Esophagus squamous epithelium (tissue), 5 donors: ENCODE results near the gene ARHGAP32. TPM values are rescaled to one million over a fixed set of nuclear protein-coding genes. Genes with fewer than 3 reads are reported as not detected.

Source experiments
- DNase-seq: peaks from one replicate; lab custom pipeline; 2025; lab: John Stamatoyannopoulos, UW
- H3K27ac ChIP-seq, 4 donors: fragments of 200-600 bp; sonication (generic); one replicate each; pipeline ENCODE4 v1.5.1; 2016 to 2019; ENCODE audit warnings: mild to moderate bottlenecking in 1 of 4
- H3K27me3 ChIP-seq, 4 donors: fragments of 200-600 bp; sonication (generic); 1 replicate in 3 of 4; 2 replicates in 1 of 4; pipeline versions ENCODE4 v1.5.1 to v1.6.0; 2017 to 2021; ENCODE audit warnings: antibody characterized with exemption in 1 of 4
- H3K36me3 ChIP-seq, 3 donors: fragments of 200-600 bp; sonication (generic); one replicate each; pipeline ENCODE4 v1.5.1; 2016 to 2019
- H3K4me1 ChIP-seq, 3 donors: fragments of 200-600 bp; sonication (generic); one replicate each; pipeline ENCODE4 v1.5.1; 2017 to 2019
- H3K4me3 ChIP-seq, 4 donors: fragments of 200-600 bp; sonication (generic); 1 replicate in 3 of 4; 2 replicates in 1 of 4; pipeline ENCODE4 v1.5.1; 2016 to 2019; ENCODE audit warnings: mild to moderate bottlenecking in 2 of 4, moderate library complexity in 1 of 4
- H3K9me3 ChIP-seq, 3 donors: fragments of 200-600 bp; sonication (generic); one replicate each; pipeline ENCODE4 v1.5.1; 2016 to 2019
- CTCF ChIP-seq, 6 experiments: fragments of 450-650 bp in 4 of 6; fragments of 200-600 bp in 2 of 6; sonication (generic) in 2 of 6; IDR thresholded peaks; one replicate each; pipeline ENCODE4 v1.5.1; 2016 to 2019; ENCODE audit warnings: antibody characterized with exemption in 6 of 6, mild to moderate bottlenecking in 4 of 6, moderate library complexity in 4 of 6
- POLR2A ChIP-seq, 4 donors: fragments of 450-650 bp; IDR thresholded peaks; one replicate each; pipeline ENCODE4 v1.6.1; 2017; ENCODE audit warnings: antibody characterized with exemption in 4 of 4, mild to moderate bottlenecking in 4 of 4, moderate library complexity in 3 of 4
- WGBS, 2 donors: methylation state at CpG; one replicate each; pipeline ENCODE4 v1.1.5; 2018; 5-methylcytosine and 5-hydroxymethylcytosine counted together
- intact Hi-C: fragments of 100-400 bp; cut with DNase I; formaldehyde crosslinking; loops from one replicate; pipeline ENCODE4 v1.15.0; 2022
- total RNA-seq, 4 donors: library from RNA; depleted of rRNA; stranded (reverse); fragments of >200 nt; gene quantifications; one replicate each; pipeline ENCODE4 v1.1.0, GENCODE V29; 2016
- donor health status: DM: yes; HTN: yes; CAD: no.

The ARHGAP32 gene
- total RNA-seq, 4 donors from 2014 or later: 33.5 to 73.6 (median 61.0) TPM

GRCh38 chr11:129021295-129021694, 170.8 kb downstream of the ARHGAP32 start:
- intact Hi-C loops: no loop called here
- peak overlapping the region; percentile 26 to 54 (median 46) for H3K4me3 ChIP-seq

GRCh38 chr11:129018991-129019390, 173.1 kb downstream of the ARHGAP32 start:
- TF ChIP-seq CTCF (IDR thresholded peaks at IDR 0.05): peak in 1 of 6 experiments; percentile 18
- no peak for TF ChIP-seq POLR2A (IDR thresholded peaks at IDR 0.05)
- Histone ChIP-seq H3K4me1 (peaks cover 0 to 36% (median 0%) of the 10 kb centered on the region in 3 donors), H3K27ac (no peak overlapping the region), H3K36me3 (peaks cover 0 to 5% (median 0%) of the 10 kb centered on the region in 3 donors), H3K4me3 (no peak overlapping the region), H3K27me3 (no peaks in the 10 kb centered on the region), H3K9me3 (no peaks in the 10 kb centered on the region)
- intact Hi-C loops: no loop called here
- no peak for DNase-seq
- 45 to 62% methylated on average over 2 of the region's 2 CpGs for WGBS, 2 donors

More at GRCh38 chr11:129021295-129021694, 170.8 kb downstream of the ARHGAP32 start:
- Histone ChIP-seq H3K9me3 (no peaks in the 10 kb centered on the region), H3K4me1 (peaks cover 0 to 36% (median 2%) of the 10 kb centered on the region in 3 donors), H3K27ac (peak overlapping the region in 1 of 4 donors; percentile 86), H3K36me3 (peaks cover 0 to 5% (median 0%) of the 10 kb centered on the region in 3 donors), H3K27me3 (no peaks in the 10 kb centered on the region)
- DNase-seq: no peak
- TF ChIP-seq POLR2A (IDR thresholded peaks at IDR 0.05): no peak
- no peak for TF ChIP-seq CTCF (IDR thresholded peaks at IDR 0.05)
- WGBS, 2 donors: 40 to 53% methylated on average over 1 of the region's 1 CpG

- no peak for DNase-seq
- no peak overlapping the region for H3K27ac ChIP-seq
- H3K4me3 ChIP-seq: no peak overlapping the region
- intact Hi-C loops: no loop called here
- peaks cover 0 to 44% (median 0%) of the 10 kb centered on the region in 3 donors for H3K4me1 ChIP-seq
- peaks cover 0 to 5% (median 0%) of the 10 kb centered on the region in 3 donors for H3K36me3 ChIP-seq
- no peaks in the 10 kb centered on the region for H3K9me3 ChIP-seq
- H3K27me3 ChIP-seq: no peaks in the 10 kb centered on the region
- WGBS, 2 donors: 69 to 82% methylated on average over 2 of the region's 2 CpGs
- no peak for TF ChIP-seq POLR2A (IDR thresholded peaks at IDR 0.05)
- no peak for TF ChIP-seq CTCF (IDR thresholded peaks at IDR 0.05)
These were observed 174.0 kb downstream of the ARHGAP32 start for GRCh38 chr11:129018126-129018525.

- Histone ChIP-seq H3K36me3 (peaks cover 0 to 12% (median 0%) of the 10 kb centered on the region in 3 donors), H3K4me3 (no peak overlapping the region), H3K27me3 (no peaks in the 10 kb centered on the region), H3K27ac (peak overlapping the region in 2 of 4 donors; percentile 33 to 48), H3K4me1 (peaks cover 0 to 42% (median 0%) of the 10 kb centered on the region in 3 donors), H3K9me3 (no peaks in the 10 kb centered on the region)
- no peak for DNase-seq
- 63 to 65% methylated on average over 5 of the region's 5 CpGs for WGBS, 2 donors
- no peak for TF ChIP-seq CTCF (IDR thresholded peaks at IDR 0.05)
- intact Hi-C loops: no loop called here
These were observed 178.2 kb downstream of the ARHGAP32 start for GRCh38 chr11:129013737-129014475.

GRCh38 chr11:129012880-129013279, 179.2 kb downstream of the ARHGAP32 start:
- no peak overlapping the region for H3K4me3 ChIP-seq
- peaks cover 0 to 12% (median 0%) of the 10 kb centered on the region in 3 donors for H3K36me3 ChIP-seq
- H3K27ac ChIP-seq: peak overlapping the region in 1 of 4 donors; percentile 48
- WGBS, 2 donors: 61 to 72% methylated on average over 4 of the region's 4 CpGs
- no peak for DNase-seq
- intact Hi-C loops: no loop called here
- peaks cover 0 to 35% (median 0%) of the 10 kb centered on the region in 3 donors for H3K4me1 ChIP-seq
- H3K27me3 ChIP-seq: no peaks in the 10 kb centered on the region
- no peak for TF ChIP-seq POLR2A (IDR thresholded peaks at IDR 0.05)
- TF ChIP-seq CTCF (IDR thresholded peaks at IDR 0.05): no peak
- H3K9me3 ChIP-seq: no peaks in the 10 kb centered on the region
